HG03575 (cell line): ENCODE measurements around the gene MCM7.
"Not testable (repeated sequence)": the region's sequence is repeated elsewhere in the genome, so short reads cannot be mapped to it uniquely, and the experiment has no call there.

Source experiments
- ATAC-seq: cut with Tn5 transposase; IDR thresholded peaks from one replicate; pipeline ENCODE4 v1.9.1; 2021; ENCODE audit not compliant: unreplicated experiment, insufficient number of reproducible peaks, low FRiP score; ENCODE audit errors: extremely low read depth

MCM7 gene

GRCh38 chr7:100101016-100101862, at the start of gene MCM7, which contains the start of gene AP4M1:
TSS of gene MCM7 (minus strand) at chr7:100101397. CDS start at chr7:100101294, 103 bp downstream.
TSS of gene AP4M1 (plus strand) at chr7:100101643. CDS start at chr7:100101715, 72 bp downstream.
- peak; percentile 48 for ATAC-seq

GRCh38 chr7:100148559-100149328, 47.5 kb upstream of the MCM7 start, which contains the start of gene LAMTOR4:
TSS of gene LAMTOR4 (plus strand) at chr7:100148918. CDS start at chr7:100148973, 55 bp downstream.
- peak; percentile 94 for ATAC-seq

- ATAC-seq = no peak
Measured at GRCh38 chr7:100148225-100148558, 47.0 kb upstream of the MCM7 start.

- no peak for ATAC-seq
Measured at GRCh38 chr7:100147278-100147677, 46.1 kb upstream of the MCM7 start.

GRCh38 chr7:100146350-100146749, 45.2 kb upstream of the MCM7 start:
- not testable (repeated sequence) for ATAC-seq

- ATAC-seq = no peak
Measured at GRCh38 chr7:100142461-100142860, 41.3 kb upstream of the MCM7 start.

GRCh38 chr7:100141555-100141949, 40.4 kb upstream of the MCM7 start:
- ATAC-seq = no peak

- ATAC-seq = no peak
Measured at GRCh38 chr7:100137851-100138760, 36.9 kb upstream of the MCM7 start.

GRCh38 chr7:100132697-100133151, 31.5 kb upstream of the MCM7 start:
- ATAC-seq = no peak

GRCh38 chr7:100132126-100132525, 30.9 kb upstream of the MCM7 start:
- no peak for ATAC-seq

GRCh38 chr7:100130608-100131453, 29.6 kb upstream of the MCM7 start:
- no peak for ATAC-seq

GRCh38 chr7:100130220-100130607, 29.0 kb upstream of the MCM7 start:
- not testable (repeated sequence) for ATAC-seq

- ATAC-seq = no peak
Measured at GRCh38 chr7:100128637-100128963, 27.4 kb upstream of the MCM7 start.

GRCh38 chr7:100127866-100128636, 26.9 kb upstream of the MCM7 start:
- no peak for ATAC-seq

- ATAC-seq = no peak
Measured at GRCh38 chr7:100126931-100127865, 26.0 kb upstream of the MCM7 start, which contains the start of gene MBLAC1. TSS of gene MBLAC1 (plus strand) at chr7:100126967. CDS start at chr7:100127396, 429 bp downstream.

GRCh38 chr7:100126239-100126930, 25.2 kb upstream of the MCM7 start:
- ATAC-seq = no peak
